CD4-positive, alpha-beta T cell treated with Interleukin-6 at 100 ng/mL for 8 hours (primary cell): ENCODE data around the gene PHLPP1.
A peak's percentile ranks its signal among the peaks of the same experiment; 100 is the strongest.

Experiments
- DNase-seq: peaks from one replicate; pipeline ENCODE4 v3.0.0-alpha.2; 2020; ENCODE audit warnings: mixed read lengths, low spot score

PHLPP1 gene

GRCh38 chr18:63016270-63016669 lies 300.9 kb downstream of the PHLPP1 start:
- DNase-seq = peak; percentile 49

- DNase-seq = no peak
Observed at GRCh38 chr18:63017076-63017475, 301.7 kb downstream of the PHLPP1 start.

- no peak for DNase-seq
Observed at GRCh38 chr18:63017977-63018376, 302.6 kb downstream of the PHLPP1 start.

GRCh38 chr18:63022429-63023022 lies 307.2 kb downstream of the PHLPP1 start:
- no peak for DNase-seq

GRCh38 chr18:63025251-63026090 lies 310.1 kb downstream of the PHLPP1 start:
- DNase-seq = no peak

GRCh38 chr18:63028380-63028779 lies 313.0 kb downstream of the PHLPP1 start:
- no peak for DNase-seq
